ENCODE results near the gene MAB21L1.

DNA sequence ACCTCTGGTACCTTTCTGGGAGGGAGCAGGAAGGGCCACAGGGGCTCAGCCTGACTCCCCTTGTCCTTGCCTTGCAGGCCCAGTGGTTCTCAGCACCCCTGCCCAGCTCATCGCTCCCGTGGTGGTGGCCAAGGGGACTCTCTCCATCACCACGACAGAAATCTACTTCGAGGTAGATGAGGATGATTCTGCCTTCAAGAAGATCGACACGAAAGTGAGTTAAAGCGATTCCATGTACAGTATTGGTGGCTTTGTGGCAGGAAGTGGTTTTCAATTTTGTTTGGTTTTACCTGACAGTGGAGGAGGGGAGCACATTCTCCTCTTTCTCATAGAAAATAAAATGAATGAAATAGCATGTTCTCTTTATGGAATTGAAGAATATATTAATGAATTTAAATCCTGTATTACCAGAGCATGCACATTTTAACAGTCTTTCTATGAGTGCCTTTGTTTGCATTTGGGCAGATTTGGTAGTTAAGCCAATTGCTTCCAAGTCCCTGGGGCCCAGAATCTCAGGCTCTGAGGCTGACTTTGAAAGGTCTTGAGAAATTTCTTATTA, 4.1 kb downstream of the MAB21L1 start:
- TF ChIP-seq, protein P1, sequence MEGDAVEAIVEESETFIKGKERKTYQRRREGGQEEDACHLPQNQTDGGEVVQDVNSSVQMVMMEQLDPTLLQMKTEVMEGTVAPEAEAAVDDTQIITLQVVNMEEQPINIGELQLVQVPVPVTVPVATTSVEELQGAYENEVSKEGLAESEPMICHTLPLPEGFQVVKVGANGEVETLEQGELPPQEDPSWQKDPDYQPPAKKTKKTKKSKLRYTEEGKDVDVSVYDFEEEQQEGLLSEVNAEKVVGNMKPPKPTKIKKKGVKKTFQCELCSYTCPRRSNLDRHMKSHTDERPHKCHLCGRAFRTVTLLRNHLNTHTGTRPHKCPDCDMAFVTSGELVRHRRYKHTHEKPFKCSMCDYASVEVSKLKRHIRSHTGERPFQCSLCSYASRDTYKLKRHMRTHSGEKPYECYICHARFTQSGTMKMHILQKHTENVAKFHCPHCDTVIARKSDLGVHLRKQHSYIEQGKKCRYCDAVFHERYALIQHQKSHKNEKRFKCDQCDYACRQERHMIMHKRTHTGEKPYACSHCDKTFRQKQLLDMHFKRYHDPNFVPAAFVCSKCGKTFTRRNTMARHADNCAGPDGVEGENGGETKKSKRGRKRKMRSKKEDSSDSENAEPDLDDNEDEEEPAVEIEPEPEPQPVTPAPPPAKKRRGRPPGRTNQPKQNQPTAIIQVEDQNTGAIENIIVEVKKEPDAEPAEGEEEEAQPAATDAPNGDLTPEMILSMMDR (IDR thresholded peaks at IDR 0.05): no peak
- TF ChIP-seq EZH2 (IDR thresholded peaks at IDR 0.05; ENCODE audit: borderline replicate concordance, insufficient read depth, low read depth, low read length, poor library complexity, severe bottlenecking): no peak
